Epithelial cell of prostate (primary cell): ENCODE measurements around the gene XXYLT1.
"Not testable (repeated sequence)": the region's sequence is repeated elsewhere in the genome, so short reads cannot be mapped to it uniquely, and the experiment has no call there.

ENCODE experiments used
- DNase-seq: peaks from one replicate; pipeline ENCODE4 v3.0.0-alpha.2; 2011; ENCODE audit warnings: low read depth, low spot score
- H3K27ac ChIP-seq: fragments of 450-650 bp; 2 replicates; pipeline ENCODE4 v1.5.1; 2017; ENCODE audit warnings: mild to moderate bottlenecking

The XXYLT1 gene

DNA sequence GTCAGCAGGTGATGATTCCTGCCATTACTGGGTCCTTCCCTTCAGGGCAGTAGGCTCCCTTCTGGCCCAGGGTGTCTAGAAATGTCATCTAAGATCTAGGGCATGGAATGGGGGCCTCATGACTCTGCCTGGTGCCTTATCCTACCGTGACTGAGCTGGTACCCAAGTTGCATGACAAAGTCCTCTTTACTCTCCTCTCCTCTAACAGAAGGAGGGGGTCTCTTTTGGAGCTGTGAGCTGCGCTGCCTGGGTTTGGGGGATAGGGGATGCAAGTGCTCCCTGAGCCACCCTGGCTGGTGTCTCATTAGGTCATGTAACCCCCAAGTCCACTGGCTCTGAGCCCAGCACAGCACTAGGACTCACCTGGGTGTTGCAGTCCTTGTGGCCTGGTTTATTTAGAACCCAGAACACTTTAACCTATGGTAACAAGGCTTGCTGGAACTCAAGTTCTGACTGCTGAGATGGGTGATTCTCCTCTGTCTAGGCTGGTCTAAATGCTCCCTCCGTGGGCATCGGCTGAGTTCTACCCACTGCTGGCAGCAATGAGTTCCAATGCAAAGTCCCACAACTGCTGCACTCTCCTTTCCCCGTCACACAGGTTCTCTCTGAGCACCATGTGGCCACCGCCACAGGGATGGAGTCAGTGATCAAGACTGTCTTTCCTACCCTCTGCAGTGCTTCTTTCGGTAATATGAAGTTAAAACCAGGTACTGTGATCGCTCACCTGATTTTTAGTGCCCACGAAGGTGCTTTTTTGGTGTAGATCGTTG lies 34.0 kb downstream of the XXYLT1 start:
- no peak for DNase-seq
- H3K27ac ChIP-seq = no peak overlapping the region

DNA sequence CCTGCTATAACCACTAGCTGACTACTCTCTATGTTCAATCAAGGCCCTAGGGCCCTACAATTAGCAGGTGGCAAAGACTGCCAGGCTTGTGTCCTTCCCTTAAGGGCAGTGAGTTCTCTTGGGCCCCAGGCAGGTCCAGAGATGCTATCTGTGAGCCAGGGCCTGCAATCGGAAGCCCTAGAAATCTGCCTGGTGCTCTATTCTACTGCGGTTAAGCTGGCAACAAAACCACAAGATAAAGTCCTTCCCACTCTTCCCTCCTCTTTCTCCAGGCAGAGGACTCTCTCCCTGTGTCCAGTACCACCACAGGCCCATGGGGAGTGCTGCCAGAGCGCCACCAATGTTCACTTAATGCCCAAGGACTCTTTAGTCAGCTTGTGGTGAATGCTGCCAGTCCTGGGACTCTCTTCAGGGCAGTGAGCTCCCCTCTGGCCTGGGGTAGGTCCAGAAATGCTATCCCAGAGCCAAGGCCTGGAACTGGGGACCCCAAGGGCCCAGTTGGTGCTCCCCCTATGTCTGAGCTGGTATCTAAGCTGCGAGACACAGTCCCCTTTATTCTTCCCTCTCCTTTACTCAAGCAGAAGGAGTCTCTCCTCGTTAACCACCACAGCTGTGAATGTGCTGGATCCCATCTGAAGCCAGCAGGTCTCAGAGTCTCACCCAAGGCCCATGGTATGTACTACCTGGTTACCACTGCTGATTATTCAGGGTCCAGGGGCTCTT lies 34.7 kb downstream of the XXYLT1 start:
- H3K27ac ChIP-seq = no peak overlapping the region
- no peak for DNase-seq

DNA sequence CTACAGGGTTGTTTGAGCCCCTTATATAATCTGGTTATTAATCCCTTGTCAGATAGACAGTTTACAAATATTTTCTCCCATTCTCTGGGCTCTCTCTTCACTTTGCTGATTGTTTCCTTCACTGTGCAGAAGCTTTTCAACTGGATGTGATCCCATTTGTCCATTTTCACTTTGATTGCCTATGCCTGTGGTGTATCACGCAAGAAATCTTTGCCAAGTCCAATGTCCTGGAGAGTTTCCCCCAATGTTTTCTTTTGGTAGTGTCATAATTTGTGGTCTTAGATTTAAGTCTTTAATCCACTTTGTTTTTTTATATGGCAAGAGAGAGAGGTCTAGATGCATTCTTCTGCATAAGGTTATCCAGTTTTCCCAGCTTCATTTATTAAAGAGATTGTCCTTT lies 40.7 kb downstream of the XXYLT1 start:
- H3K27ac ChIP-seq = no peak overlapping the region
- DNase-seq = no peak

DNA sequence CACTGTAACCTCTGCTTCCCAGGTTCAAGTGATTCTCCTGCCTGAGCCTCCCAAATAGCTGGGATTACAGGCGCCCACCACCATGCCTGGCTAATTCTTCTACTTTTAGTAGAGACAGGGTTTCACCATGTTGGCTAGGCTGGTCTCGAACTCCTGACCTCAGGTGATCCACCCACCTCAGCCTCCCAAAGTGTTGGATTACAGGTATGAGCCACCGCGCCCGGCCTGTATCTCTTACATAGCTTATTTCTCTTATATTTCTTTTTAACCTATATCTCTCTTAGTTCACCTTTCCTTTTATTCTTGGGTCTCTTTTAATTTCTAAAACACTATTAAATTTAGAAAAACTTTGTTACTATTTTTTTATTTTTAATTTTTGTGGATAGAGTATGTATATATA lies 42.1 kb downstream of the XXYLT1 start:
- H3K27ac ChIP-seq, DNase-seq: not testable (repeated sequence)

DNA sequence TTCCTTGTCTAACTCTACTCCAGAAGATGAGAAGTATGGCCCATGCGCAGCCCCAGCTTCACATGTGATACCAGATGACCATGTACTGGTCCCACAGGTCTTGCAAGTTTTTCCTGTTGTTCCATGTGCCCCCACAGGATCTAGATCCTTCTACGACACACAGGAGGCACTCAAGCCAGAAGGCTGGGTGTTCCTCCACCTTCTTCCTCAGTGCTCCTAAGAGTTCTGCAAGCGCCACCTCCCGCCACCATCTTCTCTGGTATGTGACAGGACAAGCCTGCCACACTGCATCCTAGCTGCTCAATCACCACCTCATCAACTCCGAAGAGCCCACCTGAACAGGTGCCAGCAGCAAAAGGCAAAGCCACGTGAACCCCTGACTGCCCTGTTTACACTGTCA lies 43.1 kb downstream of the XXYLT1 start:
- H3K27ac ChIP-seq = no peak overlapping the region
- no peak for DNase-seq

DNA sequence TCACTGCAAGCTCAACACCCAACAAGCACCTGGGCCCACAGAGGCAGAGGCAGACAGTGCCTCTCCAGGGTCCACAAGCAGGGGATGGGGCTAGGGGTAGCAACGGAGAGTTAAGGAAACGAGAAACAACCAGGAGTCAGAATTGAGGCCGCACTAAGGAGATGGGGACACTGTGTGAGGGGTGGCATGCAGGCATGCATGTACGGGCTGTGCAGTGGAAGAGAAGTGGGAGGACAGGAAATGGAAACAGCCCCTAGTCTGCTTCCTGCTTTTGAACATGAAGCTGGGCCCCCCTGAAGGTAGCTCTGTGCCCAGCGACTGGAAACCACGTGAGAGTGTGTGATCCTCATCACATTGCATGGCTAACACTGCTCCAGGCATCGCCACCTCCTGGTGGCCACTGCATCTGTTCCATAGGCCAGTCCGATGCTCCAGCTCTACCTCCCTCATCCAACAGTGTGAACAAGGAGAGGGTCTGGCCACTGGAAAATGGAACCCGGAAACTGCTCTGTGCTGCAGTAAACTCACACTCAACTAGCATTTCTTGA lies 44.0 kb downstream of the XXYLT1 start:
- DNase-seq = no peak
- no peak overlapping the region for H3K27ac ChIP-seq

DNA sequence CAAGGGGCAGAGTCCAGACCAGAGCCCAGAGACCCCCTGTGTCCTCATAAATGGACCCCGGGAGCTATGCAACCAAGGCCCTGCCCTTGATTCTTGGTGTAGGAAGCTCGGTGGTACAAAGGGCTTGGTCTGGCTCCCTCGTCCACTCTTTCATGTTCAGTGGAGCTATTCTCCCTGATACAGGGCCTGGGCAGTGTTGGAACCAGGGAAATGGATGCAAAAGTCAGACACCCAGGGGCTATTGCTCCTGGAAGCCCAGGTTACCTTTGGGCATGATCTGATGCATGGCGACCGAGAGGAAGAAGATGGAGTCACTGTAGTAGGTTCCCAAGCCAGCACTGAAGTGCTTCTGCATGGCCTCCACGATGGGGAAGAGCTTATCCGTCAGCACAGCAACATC lies 44.5 kb downstream of the XXYLT1 start:
- DNase-seq = no peak
- no peak overlapping the region for H3K27ac ChIP-seq

DNA sequence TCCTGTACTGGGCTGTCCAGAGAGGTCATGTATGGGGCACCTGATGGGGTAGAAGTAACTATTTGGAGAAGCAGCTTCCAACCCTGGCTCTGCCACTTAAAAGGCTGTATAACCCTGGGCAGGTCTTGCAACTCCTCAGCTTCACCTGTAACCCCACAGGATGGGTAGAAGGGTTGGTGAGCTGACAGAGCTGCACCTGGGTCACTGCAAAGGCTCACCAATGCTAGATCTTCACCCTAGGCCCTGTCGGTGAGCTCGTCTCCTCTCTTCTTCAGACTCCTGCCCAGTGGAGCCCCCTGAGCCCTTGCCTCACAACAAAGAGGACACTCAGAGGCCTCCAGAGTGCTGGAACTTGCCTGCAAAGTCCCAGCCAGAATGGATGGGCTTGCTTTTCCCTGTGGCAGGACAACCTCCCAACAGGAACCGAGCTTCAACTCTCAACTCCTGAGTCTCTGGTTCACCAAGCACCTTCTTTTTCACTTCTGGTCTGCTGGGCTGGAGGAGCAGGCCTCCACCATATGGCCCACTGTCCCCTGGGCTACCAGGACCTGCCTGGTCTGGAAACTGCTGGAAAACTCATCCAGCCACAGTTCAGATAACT lies 45.9 kb downstream of the XXYLT1 start:
- no peak for DNase-seq
- no peak overlapping the region for H3K27ac ChIP-seq

DNA sequence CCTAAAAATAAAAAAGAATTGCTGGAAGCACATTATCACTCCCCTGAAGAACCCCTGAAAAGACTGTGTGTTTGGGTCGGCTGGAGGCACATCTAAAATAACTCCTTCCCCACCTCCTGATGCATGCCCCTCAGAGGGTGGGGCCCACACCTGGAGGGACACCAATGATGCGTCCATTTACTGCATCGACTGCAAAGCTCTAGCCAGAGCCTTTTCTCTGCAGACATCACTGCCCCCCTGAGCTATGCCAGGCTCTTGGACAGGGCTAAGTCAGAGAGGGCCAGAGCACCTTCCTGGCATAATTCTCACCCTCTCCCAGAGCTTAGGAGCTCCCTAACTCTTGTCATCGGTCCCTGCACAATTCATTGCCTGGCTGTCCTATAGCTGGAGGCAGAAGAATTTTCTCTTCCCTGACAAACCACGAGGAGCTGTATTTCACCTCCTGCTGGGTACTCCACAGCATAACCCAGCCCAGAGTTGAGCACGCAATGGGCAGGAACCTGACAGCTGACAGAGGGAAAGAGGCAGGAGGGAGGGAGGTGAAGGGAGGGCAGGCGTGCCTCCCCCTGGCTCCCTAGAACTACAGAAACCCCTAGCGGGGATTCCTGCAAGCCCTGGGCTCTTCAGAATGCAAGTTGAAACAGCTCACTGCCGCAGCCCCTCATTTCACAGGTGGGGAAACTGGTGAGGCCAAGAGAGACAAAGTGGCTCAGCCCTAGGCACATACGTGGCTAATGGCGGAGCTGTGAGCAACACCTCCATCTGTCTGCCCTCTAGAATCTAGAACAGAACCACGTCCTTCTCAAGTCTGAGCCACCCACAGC lies 46.6 kb downstream of the XXYLT1 start:
- H3K27ac ChIP-seq = no peak overlapping the region
- no peak for DNase-seq

DNA sequence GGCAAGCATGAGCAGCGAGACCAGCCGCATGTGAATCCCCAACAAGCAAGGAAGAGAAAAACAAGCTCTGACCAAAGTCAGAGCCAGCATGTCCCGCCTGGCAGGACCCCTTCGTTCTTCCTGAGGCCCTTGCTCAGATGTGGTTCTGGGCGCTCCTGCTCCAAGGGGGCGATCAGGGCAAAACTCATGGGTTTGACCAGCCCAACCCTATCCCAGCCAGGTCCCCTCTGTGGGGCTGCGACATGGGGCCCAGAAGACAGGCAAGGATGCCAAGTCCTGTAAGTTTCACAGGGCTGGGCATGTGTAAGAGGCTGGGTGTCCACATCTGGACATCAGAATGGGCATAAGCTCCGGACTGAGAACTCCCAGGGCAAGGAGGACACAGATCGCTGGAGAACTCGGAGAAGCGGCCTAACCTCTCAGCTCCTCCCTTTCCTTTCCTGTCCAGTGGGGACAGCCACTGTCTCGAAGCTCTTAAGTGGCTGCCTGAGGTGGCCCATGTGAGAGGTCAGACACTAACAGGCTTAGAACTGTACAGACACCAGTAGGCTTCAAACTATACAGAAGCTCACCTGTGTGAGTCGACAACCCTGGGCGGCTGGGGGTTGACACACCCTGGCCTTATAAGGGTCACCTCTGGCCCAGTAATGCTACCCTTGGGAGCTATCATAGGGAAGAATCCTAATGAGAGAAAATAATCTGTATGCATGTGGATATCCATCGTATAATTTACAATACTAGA lies 48.9 kb downstream of the XXYLT1 start:
- DNase-seq = no peak
- H3K27ac ChIP-seq = no peak overlapping the region

DNA sequence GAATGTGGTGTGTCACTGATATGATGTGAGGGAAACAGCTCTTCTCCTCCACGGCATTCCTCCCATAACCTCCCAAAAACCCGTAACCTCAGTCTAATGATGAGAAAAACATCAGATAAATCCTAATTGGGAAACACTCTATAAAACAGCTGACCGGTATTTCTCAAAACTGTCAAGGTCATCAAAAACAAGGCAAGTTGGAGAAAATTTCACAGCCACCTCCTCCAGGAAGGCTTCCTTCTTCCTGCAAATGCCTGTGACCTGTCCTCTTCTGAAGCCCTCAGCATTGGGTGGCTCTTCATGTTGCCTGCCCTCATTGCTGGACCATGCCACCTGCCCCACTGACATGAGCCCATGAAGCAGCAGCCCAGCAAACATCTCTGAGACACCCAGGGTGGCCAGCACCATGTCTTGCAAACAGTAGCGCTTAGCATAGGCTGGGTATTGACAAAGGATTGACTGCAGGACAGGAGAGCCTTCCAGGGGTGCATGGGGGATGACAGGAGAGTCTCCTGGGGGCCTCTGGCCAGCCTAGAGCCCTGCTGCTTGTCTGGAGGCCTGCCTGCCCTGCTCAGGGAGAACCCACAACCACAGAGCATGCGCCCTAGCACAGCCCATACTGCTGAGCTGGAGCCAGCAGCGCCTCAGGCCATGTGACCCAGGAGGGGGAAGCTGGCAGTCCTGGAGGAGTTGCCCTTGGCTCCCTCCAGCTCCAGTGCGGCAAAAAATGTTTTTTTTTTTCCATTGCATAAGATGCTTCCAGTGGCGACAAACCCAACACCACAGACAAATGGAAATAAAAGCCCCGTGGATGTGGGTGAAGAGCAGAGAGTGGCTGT lies 49.7 kb downstream of the XXYLT1 start:
- H3K27ac ChIP-seq = no peak overlapping the region
- DNase-seq = no peak

DNA sequence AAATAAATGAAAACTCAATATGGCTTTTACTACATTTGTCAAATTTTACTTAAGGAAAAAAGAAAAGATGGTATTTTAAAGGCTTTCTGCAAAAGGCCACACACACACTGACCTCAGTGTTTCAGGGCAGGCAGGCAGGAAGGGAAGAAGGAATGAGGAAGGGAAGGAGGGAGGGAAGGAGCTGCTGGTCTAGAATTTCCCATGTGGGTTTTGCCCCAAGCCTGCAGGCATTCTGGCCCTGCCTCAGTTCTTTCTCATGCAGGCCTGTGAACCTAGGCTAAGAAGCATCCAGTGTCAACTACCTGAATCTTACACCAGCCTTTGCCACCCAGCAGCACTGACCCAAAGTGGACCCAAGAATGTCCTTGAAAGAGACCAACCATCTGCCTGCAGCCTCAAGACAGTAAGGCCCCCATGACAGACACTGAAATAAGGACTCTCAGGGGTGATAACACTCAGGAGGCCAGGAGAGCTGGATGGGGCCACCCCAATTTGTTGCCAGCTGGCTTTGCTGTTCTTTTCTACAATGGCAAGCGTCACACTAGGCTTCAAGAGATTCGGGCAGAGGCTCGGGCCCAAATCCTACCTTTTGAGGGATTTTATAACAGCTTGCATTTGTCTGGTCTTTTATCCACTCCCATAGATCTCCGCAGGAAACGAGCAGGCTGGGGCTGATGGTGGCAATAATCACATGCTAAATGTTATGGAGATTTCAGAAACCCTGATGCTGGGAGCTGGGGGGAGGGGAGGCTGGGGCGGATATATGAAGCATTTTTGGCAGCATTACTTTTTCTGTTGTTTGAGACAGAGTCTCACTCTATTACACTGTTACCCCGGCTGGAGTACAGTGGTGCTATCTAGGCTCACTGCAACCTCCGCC lies 51.4 kb downstream of the XXYLT1 start:
- DNase-seq = no peak
- no peak overlapping the region for H3K27ac ChIP-seq

DNA sequence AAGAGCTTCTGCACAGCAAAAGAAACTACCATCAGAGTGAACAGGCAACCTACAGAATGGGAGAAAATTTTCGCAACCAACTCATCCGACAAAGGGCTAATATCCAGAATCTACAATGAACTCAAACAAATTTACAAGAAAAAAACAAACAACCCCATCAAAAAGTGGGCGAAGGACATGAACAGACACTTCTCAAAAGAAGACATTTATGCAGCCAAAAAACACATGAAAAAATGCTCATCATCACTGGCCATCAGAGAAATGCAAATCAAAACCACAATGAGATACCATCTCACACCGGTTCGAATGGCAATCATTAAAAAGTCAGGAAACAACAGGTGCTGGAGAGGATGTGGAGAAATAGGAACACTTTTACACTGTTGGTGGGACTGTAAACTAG lies 52.6 kb downstream of the XXYLT1 start:
- not testable (repeated sequence) for DNase-seq, H3K27ac ChIP-seq

DNA sequence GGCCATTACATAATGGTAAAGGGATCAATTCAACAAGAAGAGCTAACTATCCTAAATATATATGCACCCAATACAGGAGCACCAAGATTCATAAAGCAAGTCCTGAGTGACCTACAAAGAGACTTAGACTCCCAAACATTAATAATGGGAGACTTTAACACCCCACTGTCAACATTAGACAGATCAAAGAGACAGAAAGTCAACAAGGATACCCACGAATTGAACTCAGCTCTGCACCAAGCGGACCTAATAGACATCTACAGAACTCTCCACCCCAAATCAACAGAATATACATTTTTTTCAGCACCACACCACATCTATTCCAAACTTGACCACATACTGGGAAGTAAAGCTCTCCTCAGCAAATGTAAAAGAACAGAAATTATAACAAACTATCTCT lies 55.4 kb downstream of the XXYLT1 start:
- H3K27ac ChIP-seq, DNase-seq: not testable (repeated sequence)

DNA sequence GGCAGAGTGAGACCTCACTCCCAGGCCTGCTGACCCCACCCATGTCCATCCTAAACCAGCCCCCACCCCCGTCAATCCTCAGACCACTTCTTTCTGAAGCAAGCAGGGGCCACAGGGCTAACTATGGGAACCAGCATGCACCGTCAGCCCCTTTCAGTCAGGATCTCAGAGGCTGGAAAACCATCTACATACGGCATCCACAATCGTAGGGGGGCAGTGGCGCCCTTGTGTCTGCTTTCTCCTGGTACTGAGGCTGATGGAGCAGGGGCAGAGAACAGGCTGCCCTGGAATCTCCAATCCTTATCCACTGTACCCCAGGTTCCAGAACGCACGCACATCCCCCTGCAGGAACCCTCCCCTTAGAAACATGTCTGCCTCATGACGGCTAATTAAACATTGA lies 56.6 kb downstream of the XXYLT1 start:
- H3K27ac ChIP-seq = no peak overlapping the region

DNA sequence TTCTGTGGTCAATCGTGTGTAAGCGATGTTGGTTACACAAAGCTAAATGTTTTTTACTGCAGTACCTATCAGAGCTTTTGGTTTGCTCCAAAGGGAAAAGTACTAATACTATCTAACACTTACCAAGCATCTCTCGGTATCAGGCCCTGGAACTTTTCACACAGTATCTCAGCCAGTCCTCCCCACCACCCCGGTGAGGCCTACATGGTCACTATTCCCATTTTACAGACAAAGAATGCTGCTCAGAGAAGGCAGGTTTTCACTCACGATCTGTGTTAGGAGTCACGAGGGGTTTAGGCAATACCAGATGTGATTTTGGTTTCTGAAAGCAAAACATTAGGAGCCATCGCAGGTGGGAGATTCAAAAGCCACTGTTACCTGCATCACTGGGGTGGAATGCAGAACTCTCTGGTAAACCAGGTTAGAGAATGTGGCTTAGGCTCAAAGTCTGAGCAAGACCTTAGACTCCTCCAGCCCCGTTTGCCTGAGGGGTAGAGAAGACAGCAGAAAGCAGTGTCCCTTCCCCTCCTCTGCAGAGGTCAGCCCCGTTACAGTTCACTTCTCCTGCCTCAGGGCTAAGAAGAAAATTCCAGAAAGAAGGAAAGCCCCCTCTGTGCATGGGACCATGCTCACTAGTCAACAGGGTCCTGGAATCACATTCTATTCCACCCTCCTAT lies 57.2 kb downstream of the XXYLT1 start:
- H3K27ac ChIP-seq = no peak overlapping the region
- DNase-seq = no peak

More for the DNA sequence above, 56.6 kb downstream of the XXYLT1 start:
- DNase-seq = no peak

DNA sequence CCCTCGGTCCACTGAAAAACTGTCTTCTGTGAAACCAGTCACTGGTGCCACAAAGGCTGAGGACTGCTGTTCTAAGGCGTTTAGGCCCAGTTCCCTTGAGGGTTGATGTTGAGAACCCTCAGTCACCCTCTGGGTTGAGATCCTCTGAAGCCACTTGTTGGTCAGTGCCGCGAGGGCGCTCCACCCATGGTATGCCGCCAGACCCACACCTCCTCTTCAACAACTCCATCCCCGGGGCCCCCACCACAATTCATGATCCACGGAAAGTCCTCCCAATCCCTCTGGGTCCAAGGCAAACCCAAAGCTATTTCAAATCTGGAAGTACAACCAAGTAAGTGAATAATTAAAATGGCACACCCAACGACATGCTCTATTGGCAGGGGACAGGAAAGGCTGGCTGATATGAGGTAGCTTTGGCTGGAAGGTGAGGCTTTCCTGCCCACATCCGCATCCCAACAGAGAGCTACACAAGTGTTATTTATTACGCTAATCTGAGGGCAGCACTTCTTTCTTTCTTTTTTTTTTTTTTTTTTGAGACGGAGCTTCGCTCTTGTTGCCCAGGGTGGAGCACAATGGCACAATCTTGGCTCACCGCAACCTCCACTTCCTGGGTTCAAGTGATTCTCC lies 58.1 kb downstream of the XXYLT1 start:
- H3K27ac ChIP-seq = no peak overlapping the region
- no peak for DNase-seq
